Measurements from ENCODE around the gene NTNG1.

- TF ChIP-seq CTCF (IDR thresholded peaks at IDR 0.05; ENCODE audit: low read length): no peak
- no peak for TF ChIP-seq EZH2phosphoT487 (IDR thresholded peaks at IDR 0.05; ENCODE audit: low read length)
- no peak for TF ChIP-seq EZH2 (optimal IDR thresholded peaks at IDR 0.05; ENCODE audit: low read depth, low read length)
These were observed 16.1 kb upstream of the NTNG1 start for GRCh38 chr1:107124694-107125093.

Measured in MM.1S (cell line).